ENCODE results near the gene WWC1. TPM values are rescaled to one million over a fixed set of nuclear protein-coding genes. Genes with fewer than 3 reads are reported as not detected.
"Not testable (repeated sequence)": the region's sequence is repeated elsewhere in the genome, so short reads cannot be mapped to it uniquely, and the experiment has no call there.

Gene WWC1
- total RNA-seq, 2 experiments from 2014 or later = 0.04 to 0.60 TPM

- no peak for DNase-seq
Measured at GRCh38 chr5:168269937-168270330, 21.5 kb upstream of the WWC1 start.

DNA sequence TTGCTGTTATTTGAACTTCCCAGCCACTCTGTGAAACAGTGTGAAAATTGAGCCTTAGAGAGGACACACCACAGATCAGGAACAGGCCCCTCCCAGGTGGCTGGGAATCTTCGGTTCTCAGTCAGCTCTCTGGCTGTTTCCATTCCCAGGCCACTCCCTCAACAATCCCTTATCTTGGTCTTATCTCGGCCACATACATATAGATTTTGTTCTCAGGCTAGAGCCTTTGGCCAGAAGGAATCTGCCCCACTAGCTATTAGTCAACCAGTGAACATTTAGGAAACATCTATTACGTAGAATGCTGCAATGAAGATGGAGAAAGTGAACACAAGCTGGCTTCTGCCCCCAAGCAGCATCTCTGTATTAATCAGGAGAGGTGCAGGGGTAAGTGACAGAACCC, 21.0 kb upstream of the WWC1 start:
- no peaks in the 10 kb centered on the region for H3K36me3 Mint-ChIP-seq (ENCODE audit: low read depth)
- no peak for DNase-seq
- ChIA-PET CTCF (interaction anchor here (0.6 to 1.6 kb wide), 2 partner anchors 9 to 11 kb away, joined by 3 to 4 read pairs; no protein-coding TSS in a partner anchor), POLR2A (no interaction called here)
- no peak overlapping the region for H3K27ac Mint-ChIP-seq
- no peaks in the 10 kb centered on the region for H3K9me3 Mint-ChIP-seq
- peaks cover 13% of the 10 kb centered on the region for H3K27me3 Mint-ChIP-seq
- H3K4me1 Mint-ChIP-seq = peaks cover 13% of the 10 kb centered on the region
- H3K4me3 Mint-ChIP-seq = no peak overlapping the region

More at GRCh38 chr5:168269937-168270330, 21.5 kb upstream of the WWC1 start:
- Mint-ChIP-seq H3K36me3 (ENCODE audit: low read depth) (no peaks in the 10 kb centered on the region), H3K27ac (no peak overlapping the region), H3K9me3 (no peaks in the 10 kb centered on the region), H3K27me3 (peaks cover 13% of the 10 kb centered on the region), H3K4me3 (no peak overlapping the region), H3K4me1 (peaks cover 13% of the 10 kb centered on the region)
- POLR2A ChIA-PET = no interaction called here
- CTCF ChIA-PET = interaction anchor here (0.6 to 1.6 kb wide), 2 partner anchors 9 to 12 kb away, joined by 3 to 4 read pairs; no protein-coding TSS in a partner anchor

- peaks cover 13% of the 10 kb centered on the region for H3K4me1 Mint-ChIP-seq
- no peaks in the 10 kb centered on the region for H3K9me3 Mint-ChIP-seq
- ChIA-PET POLR2A (no interaction called here), CTCF (no interaction called here)
- no peaks in the 10 kb centered on the region for H3K36me3 Mint-ChIP-seq (ENCODE audit: low read depth)
- H3K4me3 Mint-ChIP-seq = no peak overlapping the region
- H3K27ac Mint-ChIP-seq = no peak overlapping the region
- DNase-seq = no peak
- H3K27me3 Mint-ChIP-seq = peaks cover 11% of the 10 kb centered on the region
Measured at GRCh38 chr5:168273056-168273980, 18.1 kb upstream of the WWC1 start.

GRCh38 chr5:168274406-168274805, 17.0 kb upstream of the WWC1 start:
- no peak for DNase-seq
- CTCF ChIA-PET = no interaction called here
- Mint-ChIP-seq H3K36me3 (ENCODE audit: low read depth) (no peaks in the 10 kb centered on the region), H3K4me1 (peaks cover 3% of the 10 kb centered on the region), H3K27me3 (peaks cover 2% of the 10 kb centered on the region), H3K4me3 (no peak overlapping the region), H3K9me3 (no peaks in the 10 kb centered on the region), H3K27ac (no peak overlapping the region)
- POLR2A ChIA-PET = no interaction called here

- POLR2A ChIA-PET = no interaction called here
- no peak for DNase-seq
- Mint-ChIP-seq H3K27me3 (peaks cover 2% of the 10 kb centered on the region), H3K36me3 (ENCODE audit: low read depth) (no peaks in the 10 kb centered on the region), H3K4me1 (no peaks in the 10 kb centered on the region), H3K4me3 (no peak overlapping the region), H3K9me3 (no peaks in the 10 kb centered on the region), H3K27ac (peak overlapping the region; percentile 6)
- CTCF ChIA-PET = no interaction called here
Measured at GRCh38 chr5:168275940-168276339, 15.5 kb upstream of the WWC1 start.

GRCh38 chr5:168282120-168282519, 9.3 kb upstream of the WWC1 start:
- POLR2A ChIA-PET = no interaction called here
- Mint-ChIP-seq H3K4me3 (no peak overlapping the region), H3K27ac (no peak overlapping the region), H3K36me3 (ENCODE audit: low read depth) (no peaks in the 10 kb centered on the region), H3K9me3 (peaks cover 5% of the 10 kb centered on the region), H3K4me1 (no peaks in the 10 kb centered on the region), H3K27me3 (peaks cover 15% of the 10 kb centered on the region)
- CTCF ChIA-PET = interaction anchor here (0.8 to 1.4 kb wide), 2 partner anchors 12 to 14 kb away, joined by 3 to 4 read pairs; no protein-coding TSS in a partner anchor
- DNase-seq = no peak

GRCh38 chr5:168284809-168285208, 6.6 kb upstream of the WWC1 start:
- CTCF ChIA-PET = no interaction called here
- no peak for DNase-seq
- H3K4me1 Mint-ChIP-seq = no peaks in the 10 kb centered on the region
- H3K36me3 Mint-ChIP-seq (ENCODE audit: low read depth) = no peaks in the 10 kb centered on the region
- no peak overlapping the region for H3K4me3 Mint-ChIP-seq
- H3K27ac Mint-ChIP-seq = no peak overlapping the region
- H3K9me3 Mint-ChIP-seq = peaks cover 5% of the 10 kb centered on the region
- POLR2A ChIA-PET = no interaction called here
- H3K27me3 Mint-ChIP-seq = peaks cover 25% of the 10 kb centered on the region

GRCh38 chr5:168285696-168286095, 5.7 kb upstream of the WWC1 start:
- DNase-seq = no peak
- Mint-ChIP-seq H3K27me3 (peaks cover 31% of the 10 kb centered on the region), H3K27ac (no peak overlapping the region), H3K4me3 (no peak overlapping the region), H3K4me1 (no peaks in the 10 kb centered on the region), H3K36me3 (ENCODE audit: low read depth) (no peaks in the 10 kb centered on the region), H3K9me3 (peaks cover 5% of the 10 kb centered on the region)
- ChIA-PET CTCF (no interaction called here), POLR2A (no interaction called here)

GRCh38 chr5:168286386-168286785, 5.1 kb upstream of the WWC1 start:
- ChIA-PET POLR2A (no interaction called here), CTCF (no interaction called here)
- DNase-seq = no peak
- Mint-ChIP-seq H3K4me1 (peaks cover 3% of the 10 kb centered on the region), H3K4me3 (no peak overlapping the region), H3K27me3 (peaks cover 37% of the 10 kb centered on the region), H3K27ac (no peak overlapping the region), H3K36me3 (ENCODE audit: low read depth) (no peaks in the 10 kb centered on the region), H3K9me3 (peaks cover 5% of the 10 kb centered on the region)

DNA sequence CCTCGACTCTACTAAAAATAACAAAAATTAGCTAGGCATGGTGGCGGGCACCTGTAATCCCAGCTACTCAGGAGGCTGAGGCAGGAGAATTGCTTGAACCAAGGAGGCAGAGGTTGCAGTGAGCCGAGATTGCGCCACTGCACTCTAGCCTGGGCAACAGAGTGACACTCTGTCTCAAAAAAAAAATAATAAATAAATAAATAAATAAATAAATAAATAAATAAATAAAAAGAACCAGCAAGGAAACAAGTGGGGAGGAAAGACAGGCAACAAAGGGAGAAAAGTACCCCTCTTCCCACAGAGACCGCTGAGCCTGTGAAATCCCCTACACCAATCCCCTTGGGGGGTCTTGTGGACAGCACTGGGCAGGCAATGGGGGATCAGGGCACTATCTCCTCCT, 4.6 kb upstream of the WWC1 start:
- CTCF ChIA-PET; DNase-seq; H3K36me3 Mint-ChIP-seq (ENCODE audit: low read depth); H3K4me3 Mint-ChIP-seq; H3K4me1 Mint-ChIP-seq; POLR2A ChIA-PET; H3K9me3 Mint-ChIP-seq; H3K27ac Mint-ChIP-seq: not testable (repeated sequence)
- peaks cover 37% of the 10 kb centered on the region for H3K27me3 Mint-ChIP-seq

DNA sequence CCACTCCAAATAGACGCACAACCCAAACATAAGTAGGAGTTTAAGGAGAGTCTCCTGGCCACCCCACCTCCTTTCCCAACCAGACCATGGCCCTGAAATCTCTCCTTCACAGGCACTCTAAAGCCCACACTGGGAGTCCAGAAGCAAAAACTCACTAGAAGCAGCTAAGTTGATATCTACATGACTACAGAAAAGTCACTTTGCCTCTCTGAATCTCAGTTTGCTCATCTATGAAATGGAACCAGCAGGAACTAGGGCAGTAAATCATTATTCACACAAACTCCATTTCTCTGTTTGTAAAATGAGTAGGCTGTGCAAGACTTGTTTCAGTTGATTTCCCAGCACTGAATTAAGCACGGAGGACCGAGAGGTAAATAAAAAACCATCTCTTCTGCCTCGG, 4.1 kb upstream of the WWC1 start:
- ChIA-PET CTCF (no interaction called here), POLR2A (no interaction called here)
- no peak overlapping the region for H3K4me3 Mint-ChIP-seq
- no peak for DNase-seq
- H3K36me3 Mint-ChIP-seq (ENCODE audit: low read depth) = no peaks in the 10 kb centered on the region
- peaks cover 37% of the 10 kb centered on the region for H3K27me3 Mint-ChIP-seq
- H3K27ac Mint-ChIP-seq = no peak overlapping the region
- peaks cover 3% of the 10 kb centered on the region for H3K4me1 Mint-ChIP-seq
- peaks cover 5% of the 10 kb centered on the region for H3K9me3 Mint-ChIP-seq

DNA sequence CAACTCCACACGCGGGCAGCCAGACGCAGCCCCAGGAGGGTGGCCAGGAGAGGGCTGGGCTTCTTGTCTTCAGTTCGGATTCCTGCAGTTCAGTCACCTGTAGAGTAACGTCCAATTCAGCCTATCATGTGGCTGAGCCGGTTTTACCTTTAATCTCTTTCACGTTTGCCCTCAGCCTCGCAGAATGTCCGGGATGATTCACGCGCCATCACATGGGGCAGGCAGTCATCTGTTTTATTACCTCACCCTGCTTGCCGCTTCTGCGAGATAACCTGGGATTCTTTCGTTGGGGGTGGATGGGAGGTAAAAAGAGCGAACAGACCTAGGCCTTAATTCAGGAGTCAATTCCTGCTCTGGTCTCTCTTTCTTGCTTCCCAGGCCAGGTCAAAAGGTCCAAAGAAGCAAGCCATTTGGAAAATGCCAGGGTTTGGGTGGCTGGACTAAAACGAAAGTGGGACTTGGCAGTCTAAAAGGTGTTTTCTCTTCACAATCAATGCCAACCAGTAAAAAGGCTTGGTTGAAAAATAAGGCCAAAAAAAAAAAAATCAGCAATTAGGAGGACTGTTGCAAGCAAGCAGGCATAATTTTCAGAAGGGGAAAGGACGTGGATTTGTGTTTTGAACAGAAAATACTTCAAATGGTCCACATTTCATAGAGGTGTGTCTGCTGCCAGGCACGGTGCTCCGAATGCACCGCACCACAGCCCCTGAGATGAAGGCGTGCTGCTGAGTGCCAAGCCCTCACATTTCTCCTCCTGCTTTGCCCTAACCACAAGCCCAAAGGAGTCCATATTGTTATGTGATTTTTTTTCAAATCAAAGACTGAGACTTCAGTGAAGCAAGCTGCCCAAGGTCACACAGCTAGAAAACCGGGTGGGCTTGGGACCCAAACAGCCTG, 2.8 kb upstream of the WWC1 start:
- no peak for DNase-seq
- no peak overlapping the region for H3K27ac Mint-ChIP-seq
- H3K4me3 Mint-ChIP-seq = no peak overlapping the region
- ChIA-PET CTCF (no interaction called here), POLR2A (no interaction called here)
- H3K27me3 Mint-ChIP-seq = peaks cover 48% of the 10 kb centered on the region
- H3K9me3 Mint-ChIP-seq = peaks cover 5% of the 10 kb centered on the region
- H3K4me1 Mint-ChIP-seq = peaks cover 9% of the 10 kb centered on the region
- H3K36me3 Mint-ChIP-seq (ENCODE audit: low read depth) = no peaks in the 10 kb centered on the region

- peak overlapping the region; percentile 38 for H3K4me3 Mint-ChIP-seq
- DNase-seq = no peak
- H3K27ac Mint-ChIP-seq = no peak overlapping the region
- H3K9me3 Mint-ChIP-seq = no peaks in the 10 kb centered on the region
- peaks cover 9% of the 10 kb centered on the region for H3K4me1 Mint-ChIP-seq
- H3K27me3 Mint-ChIP-seq = peaks cover 50% of the 10 kb centered on the region
- no peaks in the 10 kb centered on the region for H3K36me3 Mint-ChIP-seq (ENCODE audit: low read depth)
- CTCF ChIA-PET = no interaction called here
- POLR2A ChIA-PET = no interaction called here
Measured at GRCh38 chr5:168290902-168291341, 523 bp upstream of the WWC1 start.

Data from activated CD4-positive, alpha-beta T cell treated with anti-CD3 and anti-CD28 coated beads, Interleukin-2, amount 10 ng/mL, durations not matched to agents 7 days and 5 days (primary cell).